ENCODE measurements around the gene PKD1L1. TPM values are rescaled to one million over a fixed set of nuclear protein-coding genes. Genes with fewer than 3 reads are reported as not detected.

The PKD1L1 gene
- total RNA-seq, 1 donor from 2014 or later, result 4.8 TPM

DNA sequence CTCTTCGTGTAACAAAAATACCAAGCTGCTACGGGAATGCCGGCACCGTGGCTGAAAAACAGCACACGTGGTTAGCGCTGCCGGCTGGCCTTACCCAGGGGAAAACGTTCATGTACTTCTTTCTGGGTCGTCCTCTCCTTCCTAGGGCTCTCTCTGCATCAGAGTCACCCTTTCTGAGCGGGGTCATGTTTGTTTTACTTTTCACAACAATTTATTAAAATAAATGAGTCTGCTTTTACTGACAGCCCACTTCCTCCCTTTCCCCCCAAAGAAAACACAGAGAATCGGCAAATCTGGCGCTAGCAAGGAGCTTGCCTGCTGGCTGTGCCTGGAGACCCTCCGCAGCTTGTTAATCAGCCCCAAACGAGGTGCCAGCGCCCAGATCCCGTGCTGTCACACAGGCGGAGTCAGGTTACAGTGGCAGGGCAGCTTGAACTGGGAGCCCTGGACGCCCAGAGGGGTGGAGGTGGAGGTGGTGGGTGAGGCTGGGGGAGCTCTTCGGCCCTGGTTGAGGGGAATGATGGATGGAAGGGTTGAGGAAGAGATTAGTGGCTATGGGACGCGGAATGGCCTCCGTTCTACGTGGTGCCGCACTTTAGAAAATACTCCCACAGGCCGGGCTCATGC lies 204.2 kb downstream of the PKD1L1 start:
- Mint-ChIP-seq H3K27me3 (ENCODE audit: unreplicated experiment) (peaks cover 3% of the 10 kb centered on the region), H3K36me3 (ENCODE audit: low read depth, unreplicated experiment) (no peaks in the 10 kb centered on the region), H3K9me3 (ENCODE audit: unreplicated experiment) (no peaks in the 10 kb centered on the region), H3K27ac (ENCODE audit: unreplicated experiment) (no peak overlapping the region), H3K4me1 (ENCODE audit: unreplicated experiment) (peaks cover 2% of the 10 kb centered on the region), H3K4me3 (ENCODE audit: unreplicated experiment) (no peak overlapping the region)
- no peak for TF ChIP-seq CTCF (IDR thresholded peaks at IDR 0.05; ENCODE audit: unreplicated experiment)
- DNase-seq (ENCODE audit: low spot score), result no peak

DNA sequence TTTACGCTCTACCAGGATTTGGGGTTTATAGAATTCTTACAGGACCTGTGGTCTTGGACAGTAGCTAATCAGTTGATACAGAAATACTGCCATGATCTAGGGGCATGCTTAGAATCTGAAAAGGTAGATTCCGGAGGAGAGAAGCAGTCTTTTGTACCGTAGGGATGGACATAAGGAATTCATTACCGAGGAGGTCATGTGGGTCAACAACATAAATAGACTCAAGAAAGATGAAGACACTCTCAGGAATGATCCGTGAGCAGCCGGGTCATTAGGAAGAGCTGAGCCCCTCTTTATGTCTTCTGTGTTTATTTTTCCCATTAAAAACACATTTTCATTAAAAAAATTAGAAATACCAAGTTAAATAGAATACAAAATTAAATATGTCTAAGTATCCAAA lies 206.3 kb downstream of the PKD1L1 start:
- Mint-ChIP-seq H3K36me3 (ENCODE audit: low read depth, unreplicated experiment) (no peaks in the 10 kb centered on the region), H3K27ac (ENCODE audit: unreplicated experiment) (no peak overlapping the region), H3K9me3 (ENCODE audit: unreplicated experiment) (no peaks in the 10 kb centered on the region), H3K4me1 (ENCODE audit: unreplicated experiment) (peaks cover 2% of the 10 kb centered on the region), H3K27me3 (ENCODE audit: unreplicated experiment) (peaks cover 1% of the 10 kb centered on the region), H3K4me3 (ENCODE audit: unreplicated experiment) (no peak overlapping the region)
- DNase-seq (ENCODE audit: low spot score), result no peak
- no peak for TF ChIP-seq CTCF (IDR thresholded peaks at IDR 0.05; ENCODE audit: unreplicated experiment)

DNA sequence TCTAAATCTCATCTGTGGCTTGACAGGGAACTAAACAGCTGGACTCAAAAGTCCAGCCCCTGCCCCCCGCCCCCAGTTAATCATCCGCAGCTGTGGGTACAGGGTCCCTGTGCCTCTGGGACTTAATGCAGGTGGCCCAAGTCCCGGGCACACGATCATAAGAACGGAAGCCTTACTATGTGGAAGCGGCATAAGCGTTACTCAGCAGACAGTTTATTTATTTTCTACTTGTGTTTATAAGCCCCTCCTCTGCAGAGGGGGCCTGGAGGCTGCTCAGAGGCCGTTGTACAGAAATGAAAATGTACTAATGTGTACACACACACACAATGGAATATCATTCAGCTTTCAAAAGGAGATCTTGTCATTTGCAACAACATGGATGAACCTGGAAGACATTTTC lies 208.4 kb downstream of the PKD1L1 start:
- Mint-ChIP-seq H3K9me3 (ENCODE audit: unreplicated experiment) (no peaks in the 10 kb centered on the region), H3K27ac (ENCODE audit: unreplicated experiment) (no peak overlapping the region), H3K4me1 (ENCODE audit: unreplicated experiment) (peaks cover 2% of the 10 kb centered on the region), H3K4me3 (ENCODE audit: unreplicated experiment) (no peak overlapping the region), H3K27me3 (ENCODE audit: unreplicated experiment) (peaks cover 1% of the 10 kb centered on the region), H3K36me3 (ENCODE audit: low read depth, unreplicated experiment) (no peaks in the 10 kb centered on the region)
- no peak for DNase-seq (ENCODE audit: low spot score)
- no peak for TF ChIP-seq CTCF (IDR thresholded peaks at IDR 0.05; ENCODE audit: unreplicated experiment)

GRCh38 chr7:47739301-47739875 lies 208.9 kb downstream of the PKD1L1 start:
- TF ChIP-seq CTCF (IDR thresholded peaks at IDR 0.05; ENCODE audit: unreplicated experiment), result no peak
- no peak overlapping the region for H3K27ac Mint-ChIP-seq (ENCODE audit: unreplicated experiment)
- no peaks in the 10 kb centered on the region for H3K9me3 Mint-ChIP-seq (ENCODE audit: unreplicated experiment)
- H3K4me3 Mint-ChIP-seq (ENCODE audit: unreplicated experiment), result no peak overlapping the region
- H3K36me3 Mint-ChIP-seq (ENCODE audit: low read depth, unreplicated experiment), result no peaks in the 10 kb centered on the region
- no peak for DNase-seq (ENCODE audit: low spot score)
- no peaks in the 10 kb centered on the region for H3K27me3 Mint-ChIP-seq (ENCODE audit: unreplicated experiment)
- H3K4me1 Mint-ChIP-seq (ENCODE audit: unreplicated experiment), result peaks cover 2% of the 10 kb centered on the region

- no peak for TF ChIP-seq CTCF (IDR thresholded peaks at IDR 0.05; ENCODE audit: unreplicated experiment)
- Mint-ChIP-seq H3K27ac (ENCODE audit: unreplicated experiment) (no peak overlapping the region), H3K36me3 (ENCODE audit: low read depth, unreplicated experiment) (no peaks in the 10 kb centered on the region), H3K4me3 (ENCODE audit: unreplicated experiment) (no peak overlapping the region), H3K9me3 (ENCODE audit: unreplicated experiment) (no peaks in the 10 kb centered on the region), H3K27me3 (ENCODE audit: unreplicated experiment) (no peaks in the 10 kb centered on the region), H3K4me1 (ENCODE audit: unreplicated experiment) (no peaks in the 10 kb centered on the region)
- DNase-seq (ENCODE audit: low spot score), result no peak
These were observed 209.6 kb downstream of the PKD1L1 start for GRCh38 chr7:47738563-47739166.
